HG03064 (cell line): ENCODE measurements around the gene MBP.
A peak's percentile ranks its signal among the peaks of the same experiment; 100 is the strongest.
"Not testable (repeated sequence)": the region's sequence is repeated elsewhere in the genome, so short reads cannot be mapped to it uniquely, and the experiment has no call there.

Experiments used
- ATAC-seq: cut with Tn5 transposase; IDR thresholded peaks from one replicate; pipeline ENCODE4 v1.9.1; 2021; ENCODE audit warnings: low read depth; ENCODE audit not compliant: unreplicated experiment

The MBP gene

DNA sequence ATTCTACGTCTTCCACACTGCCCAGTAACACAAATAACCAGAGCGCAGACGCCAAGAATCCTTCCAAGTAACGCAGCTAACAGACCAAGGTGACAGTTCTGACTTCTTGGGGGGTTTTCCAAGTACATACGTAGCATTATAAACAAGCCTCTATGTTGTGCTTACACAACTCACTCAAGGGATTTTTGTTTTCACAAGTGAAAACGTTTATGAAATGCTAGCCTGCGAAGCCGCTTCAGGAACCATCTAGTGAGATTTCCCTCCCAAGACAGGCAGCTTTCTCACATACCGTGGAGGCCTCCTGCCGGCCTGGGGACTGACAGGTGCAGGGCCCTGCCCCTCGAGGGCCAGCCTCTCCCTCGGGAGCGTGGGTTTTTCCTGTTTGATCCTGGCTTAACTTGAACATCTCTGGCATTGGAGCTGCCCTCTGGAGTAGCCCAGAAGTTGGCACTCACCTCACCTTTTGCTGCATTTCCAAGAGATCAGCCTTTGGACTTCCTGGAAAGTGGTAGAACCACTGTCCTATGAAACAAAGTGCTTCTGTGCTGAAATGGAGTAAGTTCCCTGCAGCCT, 151.1 kb downstream of the MBP start:
- ATAC-seq, result peak; percentile 40

DNA sequence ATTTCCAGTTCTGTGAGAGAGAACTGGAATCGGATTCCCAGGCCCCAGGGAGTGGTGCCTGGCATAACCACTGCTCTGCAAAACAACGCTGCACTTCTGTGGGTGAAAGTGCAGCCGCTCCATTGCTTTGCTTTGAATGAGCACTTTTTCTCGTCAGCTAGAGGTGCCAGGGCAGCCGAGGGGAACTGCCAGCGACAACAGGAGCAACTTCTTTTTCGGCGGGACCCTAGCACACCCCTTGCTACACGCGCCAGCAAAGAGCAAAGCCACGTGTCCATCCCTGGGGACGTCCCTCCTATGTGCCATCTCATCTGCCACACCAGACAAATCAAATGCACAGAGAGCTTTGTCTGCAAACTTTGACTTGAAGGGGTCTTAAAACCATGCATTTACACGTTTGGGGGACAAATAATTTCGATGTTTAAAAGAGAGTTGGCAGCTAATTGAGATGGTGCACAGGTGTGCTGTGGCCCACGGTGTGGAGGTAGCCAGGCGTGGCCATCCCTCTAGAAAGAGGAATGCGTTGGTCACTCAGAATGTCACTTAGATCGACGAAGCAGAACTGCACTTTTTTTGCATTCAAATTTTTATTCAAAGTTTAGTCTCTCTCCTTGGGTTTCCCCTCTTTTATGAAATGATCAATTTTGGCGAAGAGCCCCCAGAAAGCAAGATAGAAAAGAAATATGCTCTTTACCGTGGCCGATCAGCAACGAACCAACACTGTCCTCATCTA, 151.8 kb downstream of the MBP start:
- ATAC-seq, result peak; percentile 47

DNA sequence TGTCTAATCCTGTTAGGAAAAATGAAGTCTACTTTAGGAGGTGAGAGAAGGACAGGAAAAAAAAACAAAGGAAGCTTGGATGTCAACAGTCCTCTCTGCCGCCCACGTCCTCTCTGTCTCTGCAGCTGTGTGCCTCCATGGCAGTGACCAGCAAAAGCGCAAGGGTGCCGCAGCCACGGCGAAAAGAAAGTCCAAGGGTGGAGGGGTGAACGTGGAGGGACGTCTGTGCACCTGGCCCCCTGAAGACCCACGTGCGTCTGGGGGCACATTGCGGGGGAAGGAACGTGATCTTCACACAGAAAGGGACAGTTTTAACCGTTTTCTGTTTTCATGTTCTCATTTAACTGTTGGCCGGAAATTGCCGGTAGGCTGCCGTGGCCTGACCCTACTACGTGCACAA, 152.7 kb downstream of the MBP start:
- no peak for ATAC-seq

DNA sequence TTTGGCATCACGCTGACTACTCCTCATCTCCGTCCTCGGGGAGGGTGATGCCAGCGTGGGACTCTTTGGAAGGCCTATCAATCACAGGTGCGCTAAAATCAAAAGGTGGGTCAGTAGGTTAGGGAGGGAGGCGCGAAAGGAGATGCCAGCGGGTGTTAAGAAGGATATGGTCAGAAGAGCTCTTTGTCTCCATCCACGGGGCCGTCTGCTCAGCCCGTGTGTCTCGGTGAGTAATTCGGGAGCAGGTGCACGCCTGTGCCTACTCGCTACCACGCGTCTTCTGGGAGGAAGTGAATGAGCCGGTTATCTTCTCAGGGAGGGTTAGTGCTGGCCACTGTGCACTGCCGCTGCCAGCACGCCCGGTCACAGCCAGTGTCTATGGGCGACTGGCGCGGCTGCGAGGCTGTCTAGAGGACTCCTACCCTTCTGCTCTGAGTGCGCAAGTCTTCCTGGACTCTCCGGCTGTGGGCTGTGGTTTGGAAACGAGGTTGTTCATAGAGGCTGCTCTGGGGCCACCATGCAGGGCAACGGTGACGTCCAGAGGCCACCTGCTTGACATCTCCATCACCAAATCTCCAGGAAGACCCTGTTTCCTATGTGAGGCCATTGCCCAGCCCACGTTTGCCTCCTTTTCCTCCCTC, 153.4 kb downstream of the MBP start:
- no peak for ATAC-seq

DNA sequence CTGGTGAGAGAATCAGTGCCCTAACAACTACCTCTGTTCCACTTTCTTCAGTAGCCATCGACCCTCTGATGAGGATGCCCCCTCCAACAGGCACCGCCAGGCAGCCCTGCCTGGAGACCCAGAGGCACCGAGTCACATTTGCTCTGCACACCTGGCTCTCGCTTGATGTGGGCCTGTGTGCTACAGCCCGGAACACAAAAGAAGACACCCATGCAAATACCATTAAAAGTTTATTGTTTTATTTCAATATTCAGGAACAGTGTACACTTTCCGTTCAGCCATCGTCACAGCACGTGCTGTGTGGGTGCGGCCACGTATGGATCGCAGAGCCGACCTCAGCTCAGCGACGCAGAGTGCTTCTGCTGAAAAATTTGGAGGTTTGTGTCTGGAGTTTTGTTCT, 154.0 kb downstream of the MBP start:
- ATAC-seq, result no peak

DNA sequence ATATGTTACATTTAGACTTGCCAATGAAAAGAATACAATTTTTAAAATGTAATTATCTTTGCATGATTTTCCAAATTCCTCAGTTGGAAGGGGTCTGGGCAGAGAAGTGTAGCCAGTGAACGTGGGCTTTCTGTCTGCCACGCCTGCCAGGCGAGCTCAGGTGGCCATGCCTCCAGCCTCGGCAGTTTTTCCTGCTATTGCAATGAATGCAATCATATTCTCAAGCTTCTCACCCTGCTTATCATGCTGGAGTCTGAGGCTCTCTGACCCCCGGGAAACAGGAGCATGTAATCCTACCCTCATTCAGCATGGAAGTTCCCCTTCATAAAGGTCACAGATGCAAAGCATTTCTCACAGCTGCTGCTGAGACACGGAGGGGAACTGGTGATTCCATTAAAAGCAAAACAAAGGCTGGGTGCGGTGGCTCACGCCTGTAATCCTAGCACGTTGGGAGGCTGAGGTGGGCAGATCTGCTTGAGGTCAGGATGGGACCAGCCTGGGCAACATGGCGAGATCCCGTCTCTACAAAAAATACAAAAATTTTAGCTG, 154.8 kb downstream of the MBP start:
- ATAC-seq, result no peak

DNA sequence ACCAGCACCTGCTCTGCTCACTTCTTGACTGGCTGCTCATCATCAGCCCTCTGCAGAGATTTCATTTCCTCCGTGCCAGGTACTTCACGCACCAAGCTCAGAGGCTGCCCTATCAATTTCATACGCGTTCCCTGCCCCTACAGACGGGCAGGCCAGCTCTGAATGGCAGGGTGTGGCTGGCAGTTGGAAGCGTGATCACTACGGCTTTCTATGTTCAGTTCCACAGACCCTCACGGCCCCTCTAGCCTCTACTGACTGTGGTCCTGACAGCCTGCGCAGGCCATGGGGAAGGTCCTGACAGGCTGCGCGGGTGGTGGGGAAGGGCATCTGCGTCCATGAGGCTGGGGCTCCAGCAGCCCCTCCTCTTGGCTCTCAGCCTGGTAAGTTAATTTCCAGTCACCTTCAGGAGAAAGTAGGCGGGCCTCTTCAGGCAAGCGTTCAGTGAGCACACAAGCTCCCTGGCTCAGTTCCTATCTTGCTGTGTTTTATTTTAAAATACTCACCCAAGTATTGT, 155.4 kb downstream of the MBP start:
- ATAC-seq, result no peak

DNA sequence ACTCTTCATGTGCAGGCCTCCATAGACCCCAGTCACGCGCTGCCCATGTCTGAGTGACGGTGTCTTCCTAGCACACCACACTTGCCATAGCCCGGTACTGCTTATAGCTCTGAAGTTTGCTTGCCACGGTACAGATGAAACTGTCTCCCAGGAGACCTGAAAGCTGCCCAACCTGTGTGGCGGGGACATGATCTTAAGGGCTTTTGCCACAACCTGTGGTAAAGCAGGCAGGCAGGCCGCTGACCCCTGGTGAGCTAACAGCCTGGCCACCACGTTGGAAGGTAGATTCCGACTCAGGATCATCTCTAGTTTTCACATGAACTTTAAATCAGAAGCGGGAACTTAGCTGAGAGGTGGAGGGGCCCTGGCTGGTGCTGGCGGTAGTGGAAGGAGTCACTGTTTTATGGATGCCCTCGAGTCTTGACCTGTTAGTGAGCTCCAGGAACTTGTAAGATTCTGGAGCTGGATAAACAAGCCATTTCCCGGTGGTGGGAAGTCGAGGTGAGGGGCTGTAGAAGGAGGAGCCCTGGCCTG, 156.9 kb downstream of the MBP start:
- ATAC-seq, result no peak

DNA sequence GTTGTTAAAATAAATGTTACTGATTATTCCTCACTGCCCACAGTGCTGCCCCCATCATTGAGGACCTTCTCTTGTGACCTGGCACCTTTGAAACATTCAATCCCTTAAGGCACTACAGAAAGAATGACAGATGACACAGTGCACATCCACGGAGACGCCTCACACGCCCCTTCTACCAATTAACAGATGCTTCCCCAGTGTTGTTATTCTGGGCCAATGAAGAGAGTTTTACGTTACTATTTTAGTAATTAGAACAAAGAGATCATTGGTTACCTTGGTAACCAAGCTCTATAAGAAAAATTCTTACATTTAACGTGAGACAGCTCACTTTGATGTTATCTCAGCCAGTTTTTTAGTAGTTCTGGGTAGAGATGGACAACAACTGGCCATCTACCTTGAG, 158.2 kb downstream of the MBP start:
- no peak for ATAC-seq

DNA sequence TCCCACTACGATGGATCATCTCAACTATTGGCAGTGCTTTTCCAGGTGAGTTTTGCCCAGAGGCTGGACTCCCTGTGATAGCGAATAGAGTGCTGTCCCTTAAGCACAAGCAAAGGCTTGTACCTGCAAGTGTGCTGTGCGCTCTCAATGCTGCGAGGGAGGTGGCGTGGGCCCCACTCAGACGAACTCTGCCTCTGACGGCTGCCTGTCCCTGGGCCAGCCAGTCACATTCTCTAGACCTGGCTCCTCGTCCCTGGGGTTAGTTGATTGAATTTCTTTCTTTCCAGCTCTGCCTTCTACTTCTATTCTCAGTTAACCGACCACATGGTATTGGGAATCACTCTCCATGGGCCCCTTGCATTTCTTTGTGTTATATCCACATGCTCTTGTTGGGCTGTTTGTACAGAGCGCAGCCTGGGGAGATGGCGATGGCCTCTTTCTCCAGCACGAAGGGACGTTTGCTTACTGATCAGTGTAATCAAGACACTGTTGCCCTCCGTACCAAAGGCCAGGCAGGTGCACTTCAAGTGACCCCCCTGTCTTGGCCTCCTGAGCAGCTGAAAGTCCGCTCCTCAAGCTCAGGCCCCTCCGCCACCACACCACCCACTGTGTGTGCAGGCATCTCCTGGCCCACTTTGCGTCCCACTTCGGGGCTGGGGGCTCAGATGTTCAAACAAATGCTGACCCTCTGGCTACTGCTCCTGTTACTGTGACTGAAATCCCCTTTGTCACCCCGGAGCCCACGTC, 158.9 kb downstream of the MBP start:
- ATAC-seq, result no peak

DNA sequence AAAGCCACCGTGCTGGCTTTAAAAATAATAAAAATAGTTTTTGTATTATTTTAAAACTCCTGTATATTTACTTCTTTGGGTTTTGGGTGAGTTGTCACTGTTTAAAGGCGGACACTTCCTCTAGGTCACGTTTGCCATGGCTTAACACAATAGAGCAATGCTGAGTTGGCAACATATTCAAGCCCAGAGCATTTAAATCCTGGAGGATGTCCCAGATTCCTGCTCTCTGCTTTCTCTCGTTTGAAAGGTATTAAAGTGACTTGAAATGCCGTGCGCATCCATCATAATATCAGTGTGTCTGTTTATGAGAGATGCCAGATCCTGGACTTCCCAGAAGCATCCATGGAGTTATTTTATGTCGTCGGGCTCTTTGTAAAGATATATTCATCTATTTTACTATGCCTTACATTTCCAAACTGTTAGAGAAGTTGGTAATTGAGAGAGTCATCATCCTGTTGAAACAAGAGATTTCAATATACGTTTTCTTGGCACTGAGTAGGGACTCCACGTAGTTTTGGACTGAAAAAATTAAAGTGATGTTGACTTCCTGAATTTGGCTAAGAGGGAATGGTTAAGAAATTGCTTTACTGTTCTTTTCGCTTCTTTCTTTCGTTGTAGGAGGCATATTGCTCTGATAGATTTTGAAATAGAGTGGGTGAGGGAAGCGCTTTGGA, 159.6 kb downstream of the MBP start:
- ATAC-seq, result no peak

DNA sequence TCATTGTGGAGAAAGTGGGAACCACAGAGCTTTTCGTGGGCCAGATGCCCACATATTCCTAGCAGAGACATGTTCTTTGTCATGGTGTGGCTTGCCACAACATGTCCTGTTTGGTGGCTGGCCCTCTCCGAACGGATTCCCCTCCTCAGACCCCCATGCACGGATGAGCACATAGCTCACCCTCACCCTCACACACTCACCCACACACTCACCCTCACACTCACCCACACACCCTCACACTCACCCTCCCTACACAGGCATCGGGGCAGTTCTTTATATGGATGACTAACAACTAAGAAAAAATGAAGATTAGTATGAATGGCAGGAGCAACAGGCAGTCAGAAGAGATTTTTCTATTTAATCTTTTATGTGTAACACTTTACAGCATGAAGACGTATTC, 160.3 kb downstream of the MBP start:
- ATAC-seq, result no peak

DNA sequence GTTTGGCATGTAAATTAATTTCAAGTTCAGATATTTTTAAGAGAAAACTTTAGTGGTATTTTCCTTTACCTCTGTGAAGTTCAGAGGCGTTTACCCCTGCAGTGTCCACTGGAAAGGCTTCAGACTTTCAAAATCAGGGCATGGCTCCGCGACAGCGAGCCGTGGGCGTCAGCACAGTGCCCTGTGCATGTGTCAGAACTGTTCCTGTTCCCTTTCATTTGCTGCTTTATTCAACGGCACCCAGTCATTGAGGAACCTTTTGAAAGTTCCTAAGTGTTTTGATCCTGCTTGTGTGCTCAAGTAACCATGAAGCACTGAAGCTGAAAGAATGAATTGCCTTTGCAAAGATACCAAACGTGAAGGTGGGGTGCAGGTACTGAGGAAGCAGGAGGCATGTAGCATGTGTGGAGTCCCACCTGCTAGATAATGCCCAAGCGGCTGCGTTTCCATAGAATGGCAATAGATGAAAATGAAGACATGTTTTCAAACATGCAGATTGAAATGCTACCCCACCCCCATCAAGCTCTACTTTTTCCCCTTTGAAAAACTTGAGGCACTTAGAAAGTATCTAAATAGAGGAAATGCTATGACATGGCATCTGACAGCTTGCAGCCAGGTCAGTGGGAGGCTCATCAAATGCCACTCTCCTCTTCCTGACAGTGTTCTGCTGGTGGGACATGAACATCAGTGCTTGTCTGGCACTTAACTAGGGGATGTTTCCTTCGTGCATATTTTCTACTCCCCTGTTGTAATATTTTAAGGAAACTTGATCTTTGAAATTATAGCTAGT, 161.6 kb downstream of the MBP start:
- ATAC-seq, result no peak

DNA sequence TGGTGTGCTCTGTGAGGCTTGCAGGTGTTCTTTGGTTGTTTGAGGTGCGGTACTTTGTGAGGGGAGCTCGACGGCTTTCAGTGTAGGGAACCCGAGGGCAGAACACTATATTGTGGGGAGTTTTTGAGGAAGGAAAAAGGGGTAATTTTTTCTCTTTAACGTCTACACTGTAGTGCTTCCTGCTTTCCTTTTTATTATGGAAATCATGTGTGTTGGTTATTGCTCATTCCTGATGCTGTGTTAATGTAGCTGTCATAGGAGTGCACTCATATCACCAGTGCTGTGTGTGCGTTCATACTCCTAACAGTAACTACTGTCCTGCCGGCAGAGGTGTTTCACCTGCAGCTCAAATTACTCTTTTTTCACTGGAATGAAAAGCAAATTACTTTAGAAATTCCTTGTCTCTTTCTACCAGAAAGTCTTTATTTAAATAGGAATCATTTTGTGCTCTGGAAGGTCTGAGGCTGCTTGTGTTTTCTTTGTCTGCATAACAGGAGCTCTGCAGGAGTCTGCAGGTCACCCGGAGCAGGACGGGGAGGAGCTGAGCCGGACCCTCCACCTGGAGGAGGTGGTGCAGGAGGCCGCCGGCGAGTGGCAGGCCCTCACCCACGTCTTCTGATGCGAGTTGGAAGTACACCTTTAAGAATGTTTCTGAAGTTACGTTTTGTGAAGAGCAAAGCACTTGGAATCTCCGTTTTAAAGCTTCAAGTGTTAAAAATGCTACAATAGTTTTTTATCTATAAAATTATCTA, 164.7 kb downstream of the MBP start:
- no peak for ATAC-seq

DNA sequence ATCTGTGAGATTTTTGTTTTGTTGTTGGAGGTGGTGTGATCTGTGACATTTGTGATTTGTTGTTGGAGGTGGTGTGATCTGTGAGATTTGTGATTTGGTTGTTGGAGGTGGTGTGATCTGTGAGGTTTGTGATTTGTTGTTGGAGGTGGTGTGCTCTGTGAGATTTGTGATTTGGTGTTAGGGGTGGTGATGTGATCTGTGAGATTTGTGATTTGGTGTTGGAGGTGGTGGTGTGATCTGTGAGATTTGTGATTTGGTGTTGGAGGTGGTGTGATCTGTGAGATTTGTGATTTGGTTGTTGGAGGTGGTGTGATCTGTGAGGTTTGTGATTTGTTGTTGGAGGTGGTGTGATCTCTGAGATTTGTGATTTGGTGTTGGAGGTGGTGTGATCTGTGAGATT, 165.3 kb downstream of the MBP start:
- ATAC-seq, result not testable (repeated sequence)

DNA sequence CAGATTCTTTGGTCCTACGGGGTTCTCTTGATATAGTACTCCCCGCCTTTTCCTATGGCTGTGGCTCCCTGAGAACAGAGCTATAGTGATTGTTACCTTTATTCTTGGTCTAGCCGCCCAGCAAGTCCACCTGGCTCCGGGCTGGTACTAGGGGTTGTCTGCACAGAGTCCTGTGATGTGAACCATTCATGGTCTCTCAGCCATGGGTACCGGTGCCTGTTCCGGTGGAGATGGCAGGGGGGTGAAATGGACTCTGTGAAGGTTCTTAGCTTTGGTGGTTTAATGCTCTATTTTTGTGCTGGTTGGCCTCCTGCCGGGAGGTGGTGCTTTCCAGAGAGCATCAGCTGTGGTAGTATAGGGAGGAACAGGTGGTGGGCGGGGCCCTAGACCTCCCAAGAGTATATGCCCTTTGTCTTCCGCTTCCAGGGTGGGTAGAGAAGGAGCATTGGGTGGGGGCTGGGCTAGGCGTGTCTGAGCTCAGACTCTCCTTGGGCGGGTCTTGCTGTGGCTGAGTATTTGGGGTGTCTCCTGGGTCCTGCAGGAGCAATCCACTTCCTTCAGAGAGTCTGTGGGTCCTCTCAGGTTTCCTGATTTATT, 166.9 kb downstream of the MBP start:
- peak; percentile 71 for ATAC-seq

DNA sequence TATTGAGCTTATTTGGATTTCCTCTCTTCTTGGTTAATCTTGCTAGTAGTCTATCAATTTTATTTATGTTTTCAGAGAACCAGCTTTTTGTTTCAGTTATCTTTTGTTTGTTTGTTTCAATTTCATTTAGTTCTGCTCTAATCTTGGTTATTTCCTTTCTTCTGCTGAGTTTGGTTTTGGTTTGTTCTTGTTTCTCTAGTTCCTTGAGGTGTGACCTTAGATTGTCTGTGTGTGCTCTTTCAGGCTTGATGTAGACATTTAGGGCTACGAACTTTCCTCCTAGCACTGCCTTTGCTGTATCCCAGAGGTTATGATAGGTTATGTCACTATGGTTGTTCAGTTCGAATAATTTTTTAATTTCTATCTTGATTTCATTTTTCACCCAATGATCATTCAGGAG, 168.6 kb downstream of the MBP start:
- ATAC-seq, result peak; percentile 51

DNA sequence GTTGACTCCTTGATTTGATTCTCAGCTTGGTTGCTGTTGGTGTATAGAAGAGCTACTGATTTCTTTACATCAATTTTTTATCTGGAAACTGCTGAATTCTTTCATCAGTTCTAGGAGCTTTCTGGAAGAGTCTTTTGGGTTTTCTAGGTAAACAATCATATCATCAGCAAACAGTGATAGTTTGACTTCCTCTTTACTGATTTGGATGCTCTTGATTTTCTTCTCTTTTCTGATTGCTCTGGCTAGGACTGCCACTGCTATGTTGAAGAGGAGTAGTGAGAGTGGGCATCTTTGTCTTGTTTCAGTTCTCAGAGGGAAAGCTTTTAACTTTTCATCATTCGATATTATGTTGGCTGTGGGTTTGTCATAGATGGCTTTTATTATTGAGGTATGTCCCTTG, 169.7 kb downstream of the MBP start:
- no peak for ATAC-seq
